HEK293T (cell line): ENCODE data around the gene DUSP3.

ENCODE experiments used
- BHLHE40 ChIP-seq: fragments of 450-650 bp; IDR thresholded peaks from 2 replicates; pipeline ENCODE4 v1.6.1; 2016; ENCODE audit warnings: mild to moderate bottlenecking, moderate library complexity, borderline replicate concordance
- ELF4 ChIP-seq: fragments of 450-650 bp; IDR thresholded peaks from 2 replicates; pipeline ENCODE4 v1.6.1; 2017; ENCODE audit warnings: antibody characterized with exemption
- FOXA1 ChIP-seq: fragments of 450-650 bp; IDR thresholded peaks from 2 replicates; pipeline ENCODE4 v1.6.1; 2016; ENCODE audit warnings: mild to moderate bottlenecking
- FOXK2 ChIP-seq: fragments of 450-650 bp; IDR thresholded peaks from 2 replicates; pipeline ENCODE4 v1.6.1; 2016; ENCODE audit warnings: mild to moderate bottlenecking
- FOXM1 ChIP-seq: fragments of 450-650 bp; IDR thresholded peaks from 2 replicates; pipeline ENCODE4 v1.6.1; 2017; ENCODE audit warnings: mild to moderate bottlenecking, borderline replicate concordance
- HDGF ChIP-seq: fragments of 450-650 bp; IDR thresholded peaks from 2 replicates; pipeline ENCODE4 v1.6.1; 2017; ENCODE audit warnings: antibody characterized with exemption, borderline replicate concordance
- L3MBTL2 ChIP-seq: fragments of 450-650 bp; conservative IDR thresholded peaks from 2 replicates; pipeline ENCODE4 v1.6.1; 2016; ENCODE audit warnings: mild to moderate bottlenecking
- NFRKB ChIP-seq: fragments of 450-650 bp; IDR thresholded peaks from 2 replicates; pipeline ENCODE4 v1.6.1; 2016; ENCODE audit warnings: mild to moderate bottlenecking, moderate library complexity
- PKNOX1 ChIP-seq: fragments of 450-650 bp; IDR thresholded peaks from 2 replicates; pipeline ENCODE4 v1.6.1; 2016
- SP1 ChIP-seq: fragments of 450-650 bp; IDR thresholded peaks from 2 replicates; pipeline ENCODE4 v1.6.1; 2017
- SUZ12 ChIP-seq: fragments of 450-650 bp; IDR thresholded peaks from 2 replicates; pipeline ENCODE4 v1.6.1; 2016; ENCODE audit warnings: mild to moderate bottlenecking
- TARDBP ChIP-seq: fragments of 450-650 bp; IDR thresholded peaks from 2 replicates; pipeline ENCODE4 v1.6.1; 2016
- ZNF384 ChIP-seq: fragments of 450-650 bp; IDR thresholded peaks from 2 replicates; pipeline ENCODE4 v1.6.1; 2016

GRCh38 chr17:43760254-43760852, 18.4 kb downstream of the DUSP3 start:
- TF ChIP-seq BHLHE40 (no peak), FOXA1 (no peak), FOXM1 (no peak), SP1 (no peak), ELF4 (no peak), HDGF (no peak), L3MBTL2 (no peak), NFRKB (no peak), FOXK2 (no peak), ZNF384 (no peak), SUZ12 (no peak), PKNOX1 (no peak), TARDBP (no peak)
